ENCODE results near the gene JAZF1.

DNA sequence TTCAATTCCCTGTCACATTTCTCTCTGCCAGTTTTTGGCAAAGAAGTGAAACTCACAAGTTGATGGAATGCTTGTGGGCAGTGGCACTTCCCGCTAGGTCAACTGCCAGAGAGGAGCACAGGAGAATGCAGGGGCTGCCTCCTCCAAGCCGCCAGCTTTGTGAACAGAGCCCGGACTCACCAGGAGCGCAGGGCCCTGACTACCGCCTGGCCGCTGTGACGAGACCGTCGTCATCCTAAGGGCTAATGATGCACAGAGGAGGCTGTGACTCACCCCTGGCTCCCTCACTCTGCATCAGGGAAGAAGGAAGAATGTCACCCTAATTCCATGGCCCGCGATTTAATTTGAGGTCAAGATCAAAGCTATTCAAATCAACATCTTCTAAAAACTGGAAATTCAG is 316.7 kb downstream of the JAZF1 start:
- TF ChIP-seq, protein P1, sequence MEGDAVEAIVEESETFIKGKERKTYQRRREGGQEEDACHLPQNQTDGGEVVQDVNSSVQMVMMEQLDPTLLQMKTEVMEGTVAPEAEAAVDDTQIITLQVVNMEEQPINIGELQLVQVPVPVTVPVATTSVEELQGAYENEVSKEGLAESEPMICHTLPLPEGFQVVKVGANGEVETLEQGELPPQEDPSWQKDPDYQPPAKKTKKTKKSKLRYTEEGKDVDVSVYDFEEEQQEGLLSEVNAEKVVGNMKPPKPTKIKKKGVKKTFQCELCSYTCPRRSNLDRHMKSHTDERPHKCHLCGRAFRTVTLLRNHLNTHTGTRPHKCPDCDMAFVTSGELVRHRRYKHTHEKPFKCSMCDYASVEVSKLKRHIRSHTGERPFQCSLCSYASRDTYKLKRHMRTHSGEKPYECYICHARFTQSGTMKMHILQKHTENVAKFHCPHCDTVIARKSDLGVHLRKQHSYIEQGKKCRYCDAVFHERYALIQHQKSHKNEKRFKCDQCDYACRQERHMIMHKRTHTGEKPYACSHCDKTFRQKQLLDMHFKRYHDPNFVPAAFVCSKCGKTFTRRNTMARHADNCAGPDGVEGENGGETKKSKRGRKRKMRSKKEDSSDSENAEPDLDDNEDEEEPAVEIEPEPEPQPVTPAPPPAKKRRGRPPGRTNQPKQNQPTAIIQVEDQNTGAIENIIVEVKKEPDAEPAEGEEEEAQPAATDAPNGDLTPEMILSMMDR (IDR thresholded peaks at IDR 0.05; ENCODE audit: low read length): no peak
- no peak for TF ChIP-seq EZH2 (IDR thresholded peaks at IDR 0.05; ENCODE audit: borderline replicate concordance, low read length)

Data from OCI-LY1 (cell line).